Measurements from ENCODE around the gene ADAMTS9. TPM values are rescaled to one million over a fixed set of nuclear protein-coding genes. Genes with fewer than 3 reads are reported as not detected.

Gene ADAMTS9
- total and polyA plus RNA-seq, 2 donors, result 20.7 to 120 TPM

DNA sequence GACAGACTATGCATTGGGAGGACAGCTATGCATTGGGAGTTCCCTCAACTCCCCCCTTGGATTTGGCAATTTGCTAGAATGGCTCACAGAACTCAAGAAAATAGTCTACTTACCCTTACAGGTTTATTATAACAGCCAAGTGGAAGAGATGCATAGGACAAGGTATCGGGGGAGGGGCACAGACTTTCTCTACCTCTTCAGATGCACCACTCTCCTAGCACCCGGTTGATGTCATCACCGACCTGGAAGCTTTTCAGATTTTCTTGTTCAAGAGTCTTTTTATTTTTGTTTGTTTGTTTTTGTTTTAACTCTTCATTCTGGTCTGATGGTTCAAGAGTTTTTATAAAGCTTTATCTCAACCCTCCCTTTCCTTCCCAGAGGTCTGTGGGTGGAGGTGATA, 20.7 kb upstream of the ADAMTS9 start:
- 93% methylated on average over 3 of the region's 3 CpGs for WGBS
- H3K27ac ChIP-seq (ENCODE audit: low read depth), result no peak overlapping the region
- H3K4me3 ChIP-seq (ENCODE audit: low read depth, low read length), result no peak overlapping the region
- no peak for DNase-seq (ENCODE audit: extremely low spot score)
- H3K36me3 ChIP-seq (ENCODE audit: insufficient read depth), result no peaks in the 10 kb centered on the region
- peaks cover 2% of the 10 kb centered on the region for H3K4me1 ChIP-seq (ENCODE audit: insufficient read depth)

DNA sequence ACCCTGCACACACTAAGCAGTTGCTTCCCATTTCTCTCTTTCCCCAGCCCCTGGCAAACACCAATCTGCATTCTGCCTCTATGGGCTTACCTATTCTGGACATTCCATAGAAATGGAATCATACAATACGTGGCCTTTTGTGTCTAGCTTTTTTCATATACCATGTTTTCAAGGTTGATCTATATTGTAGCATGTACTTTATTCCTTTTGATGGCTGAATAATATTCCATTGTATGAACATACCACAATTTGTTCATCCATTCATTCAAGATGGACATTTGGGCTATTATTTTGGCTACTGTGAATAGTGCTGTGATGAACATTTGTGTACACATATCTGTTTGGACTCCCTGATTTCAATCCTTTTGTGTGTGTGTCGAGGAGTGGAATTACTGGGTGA, 18.1 kb upstream of the ADAMTS9 start:
- DNase-seq (ENCODE audit: extremely low spot score), result no peak
- no peak overlapping the region for H3K27ac ChIP-seq (ENCODE audit: low read depth)
- no peak overlapping the region for H3K4me3 ChIP-seq (ENCODE audit: low read depth, low read length)
- H3K4me1 ChIP-seq (ENCODE audit: insufficient read depth), result no peaks in the 10 kb centered on the region
- H3K36me3 ChIP-seq (ENCODE audit: insufficient read depth), result no peaks in the 10 kb centered on the region
- 95% methylated on average over 2 of the region's 2 CpGs for WGBS

DNA sequence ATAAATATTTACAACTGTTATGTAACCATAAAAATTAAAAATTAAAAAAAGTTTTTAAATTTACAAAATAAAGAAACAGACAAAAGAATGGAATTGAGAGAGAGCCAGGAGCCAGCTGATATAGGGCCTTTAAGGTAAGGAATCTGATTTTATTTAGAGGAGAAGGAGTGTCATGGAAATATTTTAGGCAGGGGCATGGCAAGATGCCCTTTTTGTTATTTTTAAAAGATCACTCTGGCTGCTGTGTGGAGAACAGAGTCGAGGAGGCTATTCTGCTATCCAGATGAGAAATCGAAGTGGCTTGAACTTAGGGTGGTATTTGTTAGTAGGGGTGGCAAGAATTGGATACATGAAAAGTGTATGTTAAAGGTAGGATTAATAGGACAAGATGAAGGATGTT, 9.1 kb upstream of the ADAMTS9 start:
- no peak for DNase-seq (ENCODE audit: extremely low spot score)

DNA sequence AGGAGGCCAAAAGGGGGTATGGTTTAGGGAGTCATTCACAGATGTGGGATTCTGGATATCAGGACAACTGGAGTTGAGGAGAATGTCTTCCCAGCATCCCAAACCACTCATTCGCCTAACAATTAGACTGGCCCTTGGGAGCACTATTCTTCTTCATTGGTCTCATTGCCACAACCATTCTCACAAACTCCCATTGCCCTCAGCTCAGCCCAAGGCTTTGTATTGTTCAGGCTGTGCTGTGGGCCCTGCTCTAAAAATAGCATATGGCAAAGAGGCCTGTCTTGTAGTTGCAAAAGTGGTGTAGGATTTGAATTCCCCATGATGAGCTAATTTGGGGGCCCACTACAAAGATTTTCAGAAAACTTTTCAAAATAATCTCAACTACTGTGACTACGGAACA, 6.3 kb upstream of the ADAMTS9 start:
- WGBS, result 92% methylated on average over 2 of the region's 2 CpGs
- H3K27ac ChIP-seq (ENCODE audit: low read depth), result no peak overlapping the region
- H3K4me3 ChIP-seq (ENCODE audit: low read depth, low read length), result no peak overlapping the region
- no peaks in the 10 kb centered on the region for H3K4me1 ChIP-seq (ENCODE audit: insufficient read depth)
- H3K36me3 ChIP-seq (ENCODE audit: insufficient read depth), result no peaks in the 10 kb centered on the region
- DNase-seq (ENCODE audit: extremely low spot score), result no peak

More for the DNA sequence above, 9.1 kb upstream of the ADAMTS9 start:
- no peak overlapping the region for H3K4me3 ChIP-seq (ENCODE audit: low read depth, low read length)
- no peaks in the 10 kb centered on the region for H3K36me3 ChIP-seq (ENCODE audit: insufficient read depth)
- H3K27ac ChIP-seq (ENCODE audit: low read depth), result no peak overlapping the region
- no peaks in the 10 kb centered on the region for H3K4me1 ChIP-seq (ENCODE audit: insufficient read depth)
- 70% methylated on average over 2 of the region's 2 CpGs for WGBS

DNA sequence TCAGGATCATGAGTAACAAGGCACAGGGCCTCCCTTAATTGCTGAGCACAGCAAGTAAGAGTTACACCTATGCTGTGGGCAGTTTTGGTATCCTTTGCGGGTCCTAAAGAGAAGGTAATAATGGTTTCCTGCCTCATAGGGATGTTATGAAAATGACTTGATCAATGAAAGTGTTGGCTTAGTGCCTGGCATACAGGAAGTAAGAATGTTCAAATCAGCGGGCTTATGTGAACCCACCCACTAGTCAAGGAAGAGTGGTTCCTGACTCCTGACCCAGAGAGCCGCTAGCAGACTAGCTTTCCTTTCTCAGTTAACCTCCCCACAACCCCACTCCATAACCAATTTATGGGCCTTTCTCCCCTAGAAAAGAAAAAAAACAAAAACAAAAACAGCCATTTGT, 5.2 kb upstream of the ADAMTS9 start:
- WGBS, result 81% methylated on average over 3 of the region's 3 CpGs
- H3K27ac ChIP-seq (ENCODE audit: low read depth), result no peak overlapping the region

DNA sequence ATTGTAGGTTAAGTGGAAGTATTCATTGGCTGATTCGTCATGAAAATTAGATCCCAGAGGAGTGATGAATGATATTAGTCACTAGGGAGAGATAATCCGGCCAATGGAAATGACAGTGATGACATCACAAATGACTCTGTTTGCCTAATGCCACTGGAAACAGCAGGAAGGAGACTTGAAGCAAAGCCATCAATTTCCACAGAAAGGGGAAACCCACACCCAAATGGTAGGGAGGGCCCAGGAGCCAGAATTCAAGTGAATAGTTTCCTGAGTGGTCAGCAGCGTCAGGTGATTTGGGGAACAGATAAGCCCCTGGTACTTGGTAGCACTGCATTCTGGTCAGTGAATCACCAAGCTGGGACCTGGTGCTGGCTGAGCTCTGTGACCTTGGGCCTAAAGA, 3.3 kb upstream of the ADAMTS9 start:
- 69% methylated on average over 3 of the region's 3 CpGs for WGBS
- Histone ChIP-seq H3K27ac (ENCODE audit: low read depth) (no peak overlapping the region), H3K36me3 (ENCODE audit: insufficient read depth) (no peaks in the 10 kb centered on the region), H3K4me1 (ENCODE audit: insufficient read depth) (peaks cover 2% of the 10 kb centered on the region), H3K4me3 (ENCODE audit: low read depth, low read length) (no peak overlapping the region)
- no peak for DNase-seq (ENCODE audit: extremely low spot score)

More for the DNA sequence above, 5.2 kb upstream of the ADAMTS9 start:
- Histone ChIP-seq H3K4me1 (ENCODE audit: insufficient read depth) (no peaks in the 10 kb centered on the region), H3K36me3 (ENCODE audit: insufficient read depth) (no peaks in the 10 kb centered on the region), H3K4me3 (ENCODE audit: low read depth, low read length) (no peak overlapping the region)
- DNase-seq (ENCODE audit: extremely low spot score), result no peak

DNA sequence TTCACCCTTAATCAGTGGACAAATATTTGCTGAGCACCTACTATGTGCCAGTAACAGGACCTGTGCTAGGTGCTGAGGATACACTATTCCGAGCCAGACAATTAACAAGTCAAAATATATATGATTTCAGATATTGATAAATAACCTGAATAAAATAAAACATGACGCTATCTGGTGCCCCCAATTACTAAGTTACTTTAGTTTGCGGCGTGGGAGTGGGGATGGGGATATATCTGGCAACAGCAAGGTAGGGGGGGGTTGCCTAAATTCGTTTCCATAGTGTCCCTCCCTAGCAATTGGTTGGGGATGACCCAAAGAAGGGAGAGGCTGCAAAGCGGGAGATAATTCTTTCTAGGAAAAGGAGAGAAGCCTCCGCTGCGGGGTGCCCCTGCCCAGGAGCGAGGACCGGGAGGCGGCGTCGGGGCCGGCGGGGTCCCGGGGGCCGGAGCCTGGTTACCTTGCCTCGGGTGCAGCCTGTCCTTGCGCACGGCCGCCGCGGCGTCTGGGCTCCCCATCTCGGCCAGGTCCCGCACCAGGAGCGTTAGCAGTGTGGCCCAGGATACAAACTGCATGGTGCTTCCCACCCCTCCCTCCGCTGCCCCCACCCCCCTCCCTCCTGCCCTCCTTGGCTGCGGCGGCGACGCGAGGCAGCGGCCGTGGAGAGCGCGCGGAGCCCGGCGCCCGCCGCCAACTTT, 567 bp downstream of the ADAMTS9 start:
- Histone ChIP-seq H3K4me3 (ENCODE audit: low read depth, low read length) (peak overlapping the region; percentile 62), H3K27ac (ENCODE audit: low read depth) (peak overlapping the region; percentile 62), H3K36me3 (ENCODE audit: insufficient read depth) (no peaks in the 10 kb centered on the region), H3K4me1 (ENCODE audit: insufficient read depth) (peaks cover 2% of the 10 kb centered on the region)
- no peak for DNase-seq (ENCODE audit: extremely low spot score)
- WGBS, result 1% methylated on average over 42 of the region's 42 CpGs

DNA sequence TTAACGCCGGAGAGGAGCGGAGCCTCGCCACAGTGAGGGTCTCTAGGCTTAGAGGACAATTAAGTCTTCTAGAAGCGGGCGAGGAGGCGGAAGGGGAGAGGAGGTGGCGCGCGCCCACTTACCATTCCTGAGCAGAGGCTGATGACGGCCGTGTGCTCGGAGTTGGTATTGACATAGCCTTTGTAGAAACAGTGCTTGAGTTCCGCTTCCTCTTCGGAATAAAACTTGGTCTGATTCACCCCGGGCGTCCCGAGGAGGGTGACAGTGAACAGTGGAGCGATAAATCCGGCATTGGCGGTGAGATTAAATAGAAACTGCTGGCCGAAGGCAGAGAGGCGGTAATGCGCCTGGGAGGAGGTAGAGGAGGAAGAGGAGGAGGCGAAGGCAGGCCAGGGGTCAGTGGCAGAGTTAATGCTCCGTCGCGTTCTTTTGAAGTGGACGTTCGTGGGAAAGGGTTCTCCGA, 1.3 kb downstream of the ADAMTS9 start:
- no peak for DNase-seq (ENCODE audit: extremely low spot score)
- no peaks in the 10 kb centered on the region for H3K36me3 ChIP-seq (ENCODE audit: insufficient read depth)
- peak overlapping the region; percentile 62 for H3K27ac ChIP-seq (ENCODE audit: low read depth)
- WGBS, result under 1% methylated on average over 31 of the region's 31 CpGs
- H3K4me3 ChIP-seq (ENCODE audit: low read depth, low read length), result peak overlapping the region; percentile 62
- H3K4me1 ChIP-seq (ENCODE audit: insufficient read depth), result peaks cover 2% of the 10 kb centered on the region

DNA sequence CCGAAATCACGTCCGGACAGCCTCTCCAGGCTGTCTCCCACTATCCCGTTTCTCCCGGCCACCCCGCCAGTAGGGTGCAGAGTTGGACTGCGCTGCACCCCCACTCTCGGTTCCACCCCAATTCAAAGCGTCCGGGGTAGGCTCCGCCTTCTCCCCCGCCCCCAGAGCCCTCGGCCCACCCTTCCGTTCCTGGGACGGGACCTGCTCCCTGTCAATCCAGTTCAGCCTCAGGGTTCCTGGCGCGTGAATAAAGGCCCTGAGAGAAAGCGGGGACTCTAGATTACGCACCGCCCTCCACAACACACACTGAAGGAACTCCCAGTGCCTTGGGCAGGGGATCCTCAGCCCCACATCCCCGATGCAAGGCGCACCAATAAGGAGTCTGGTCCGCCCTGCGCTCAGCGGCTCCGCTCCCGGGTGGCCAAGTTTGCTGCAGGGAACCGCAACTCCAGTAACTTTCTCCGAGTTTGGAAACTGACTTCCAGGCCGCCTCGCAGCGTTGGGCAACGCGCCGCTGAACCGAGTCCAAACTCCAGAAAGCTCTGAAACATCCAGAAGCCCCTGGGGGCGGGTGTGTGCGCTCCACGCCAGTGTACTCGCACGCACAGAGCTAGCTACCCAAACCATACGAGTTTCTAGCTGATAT, 1.9 kb downstream of the ADAMTS9 start:
- under 1% methylated on average over 42 of the region's 42 CpGs for WGBS
- H3K4me1 ChIP-seq (ENCODE audit: insufficient read depth), result peaks cover 2% of the 10 kb centered on the region
- H3K4me3 ChIP-seq (ENCODE audit: low read depth, low read length), result peak overlapping the region; percentile 62
- peak; percentile 91 for DNase-seq (ENCODE audit: extremely low spot score)
- H3K36me3 ChIP-seq (ENCODE audit: insufficient read depth), result no peaks in the 10 kb centered on the region
- peak overlapping the region; percentile 91 for H3K27ac ChIP-seq (ENCODE audit: low read depth)

DNA sequence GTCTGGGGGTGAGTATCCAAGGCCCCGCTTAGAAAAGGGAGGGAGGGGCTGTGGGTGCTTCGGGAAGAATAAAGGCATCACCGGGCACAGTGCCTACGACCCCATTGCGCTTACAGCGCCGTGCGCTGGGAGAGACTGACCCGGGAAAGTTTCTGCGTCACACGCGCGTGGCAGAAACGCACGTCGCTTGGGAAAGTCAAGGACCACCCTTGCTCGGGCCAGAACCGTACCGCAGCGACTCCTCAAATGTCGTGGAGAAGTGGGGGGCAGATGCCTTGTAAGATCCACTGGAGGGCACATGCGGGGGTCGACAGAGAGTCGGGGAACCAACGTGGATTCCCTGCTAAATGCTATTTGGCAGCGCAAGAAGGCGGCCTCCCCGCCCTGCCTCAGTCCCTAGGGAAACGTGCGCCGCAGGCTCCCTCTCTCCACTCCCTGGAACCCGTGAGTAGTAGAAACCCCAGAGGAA, 2.4 kb downstream of the ADAMTS9 start:
- Histone ChIP-seq H3K36me3 (ENCODE audit: insufficient read depth) (no peaks in the 10 kb centered on the region), H3K4me3 (ENCODE audit: low read depth, low read length) (peak overlapping the region; percentile 62), H3K4me1 (ENCODE audit: insufficient read depth) (peaks cover 2% of the 10 kb centered on the region), H3K27ac (ENCODE audit: low read depth) (peak overlapping the region; percentile 91)
- under 1% methylated on average over 32 of the region's 32 CpGs for WGBS
- no peak for DNase-seq (ENCODE audit: extremely low spot score)

DNA sequence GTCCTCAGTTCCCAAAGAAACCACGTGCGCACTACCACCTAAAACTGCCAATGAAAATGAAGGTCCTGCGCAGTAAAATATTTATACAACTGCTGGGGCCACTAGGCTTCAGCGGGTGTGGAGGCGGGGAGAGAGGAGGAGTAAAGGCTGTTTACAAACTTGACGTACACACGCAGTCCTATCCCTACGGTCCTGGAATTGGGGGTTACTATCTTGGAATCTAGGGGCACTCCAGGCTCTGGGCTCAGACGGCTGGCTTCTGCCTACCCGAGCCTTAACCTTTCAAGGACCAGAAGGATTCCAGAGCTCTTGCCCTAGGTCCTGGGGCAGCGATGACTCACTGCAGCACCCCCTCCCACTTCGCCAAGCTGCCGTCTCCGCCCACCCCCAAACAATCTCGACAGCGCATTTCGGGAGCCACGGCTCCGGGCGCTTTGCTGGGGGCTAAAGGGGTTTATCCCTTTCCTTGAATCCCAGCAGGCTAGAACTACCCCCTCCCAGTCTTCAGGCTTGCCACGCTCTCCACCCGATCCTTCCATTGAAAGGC, 3.0 kb downstream of the ADAMTS9 start:
- peaks cover 2% of the 10 kb centered on the region for H3K4me1 ChIP-seq (ENCODE audit: insufficient read depth)
- H3K27ac ChIP-seq (ENCODE audit: low read depth), result peak overlapping the region; percentile 91
- WGBS, result 2% methylated on average over 22 of the region's 22 CpGs
- H3K4me3 ChIP-seq (ENCODE audit: low read depth, low read length), result peak overlapping the region; percentile 62
- no peak for DNase-seq (ENCODE audit: extremely low spot score)
- no peaks in the 10 kb centered on the region for H3K36me3 ChIP-seq (ENCODE audit: insufficient read depth)

DNA sequence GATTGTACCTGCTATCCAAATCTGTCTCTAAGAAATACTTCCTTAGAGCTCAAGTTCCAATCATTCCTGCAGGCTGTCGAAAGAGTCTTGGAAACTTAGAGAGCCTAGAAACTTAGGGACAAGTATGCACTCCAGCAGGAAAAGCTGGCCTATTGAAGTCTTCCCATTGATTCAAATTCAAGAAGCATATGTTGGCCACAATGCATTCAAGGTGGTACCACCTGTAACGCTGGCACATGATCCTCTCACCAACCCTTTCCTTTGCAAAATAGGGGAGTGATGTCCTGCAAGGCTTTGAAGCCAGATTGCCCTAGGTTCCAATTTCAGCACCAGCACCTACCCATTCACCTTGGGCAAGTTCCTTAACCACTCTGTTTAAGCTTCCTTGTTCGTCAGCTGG, 6.0 kb downstream of the ADAMTS9 start:
- H3K27ac ChIP-seq (ENCODE audit: low read depth), result no peak overlapping the region
- WGBS, result 53% methylated on average over 3 of the region's 3 CpGs
- H3K4me1 ChIP-seq (ENCODE audit: insufficient read depth), result peaks cover 2% of the 10 kb centered on the region
- H3K36me3 ChIP-seq (ENCODE audit: insufficient read depth), result no peaks in the 10 kb centered on the region
- no peak overlapping the region for H3K4me3 ChIP-seq (ENCODE audit: low read depth, low read length)
- no peak for DNase-seq (ENCODE audit: extremely low spot score)

DNA sequence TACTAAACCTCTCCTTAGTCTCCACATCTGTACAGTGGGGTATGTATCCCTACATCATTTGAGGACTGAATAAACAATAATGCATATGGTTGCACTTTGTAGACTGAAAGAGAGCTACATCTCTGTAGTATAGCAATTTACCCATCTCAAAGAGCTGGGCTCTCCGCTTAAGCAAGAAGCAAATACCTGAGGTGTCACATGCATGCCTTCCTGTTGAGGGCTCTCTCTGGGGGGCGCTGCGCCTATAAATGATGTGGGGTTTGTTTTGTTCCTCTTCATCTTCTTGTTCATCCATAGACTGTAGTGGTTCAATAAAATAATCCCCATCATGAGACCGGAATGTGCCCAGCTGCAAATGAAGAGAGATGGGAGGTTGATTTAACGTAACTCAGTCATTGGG, 6.8 kb downstream of the ADAMTS9 start:
- no peak overlapping the region for H3K4me3 ChIP-seq (ENCODE audit: low read depth, low read length)
- H3K27ac ChIP-seq (ENCODE audit: low read depth), result no peak overlapping the region
- H3K4me1 ChIP-seq (ENCODE audit: insufficient read depth), result no peaks in the 10 kb centered on the region
- 87% methylated on average over 5 of the region's 5 CpGs for WGBS
- no peaks in the 10 kb centered on the region for H3K36me3 ChIP-seq (ENCODE audit: insufficient read depth)
- DNase-seq (ENCODE audit: extremely low spot score), result no peak

DNA sequence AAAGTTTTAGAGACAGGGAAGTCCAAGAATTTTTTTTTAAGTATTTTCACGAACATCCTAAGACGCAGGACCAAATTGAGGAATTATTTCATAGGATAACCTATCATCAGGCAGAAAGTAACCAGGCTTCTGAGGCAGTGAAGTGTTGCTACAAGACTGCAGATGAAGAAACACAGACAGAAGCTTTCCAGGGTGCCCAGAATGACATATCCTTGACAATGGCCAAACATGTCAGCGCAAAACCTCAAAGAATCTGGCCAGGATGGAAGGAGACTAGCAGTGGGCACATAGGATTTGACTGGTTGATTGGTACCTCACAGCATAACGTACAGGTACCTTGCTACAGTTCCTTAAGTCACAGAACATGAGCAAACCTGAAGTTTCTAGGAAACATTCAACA, 7.5 kb downstream of the ADAMTS9 start:
- Histone ChIP-seq H3K4me3 (ENCODE audit: low read depth, low read length) (no peak overlapping the region), H3K36me3 (ENCODE audit: insufficient read depth) (no peaks in the 10 kb centered on the region), H3K4me1 (ENCODE audit: insufficient read depth) (no peaks in the 10 kb centered on the region), H3K27ac (ENCODE audit: low read depth) (no peak overlapping the region)
- no peak for DNase-seq (ENCODE audit: extremely low spot score)
- 92% methylated on average over 4 of the region's 4 CpGs for WGBS

All from urinary bladder (tissue), 4 donors.